Panc1 (cell line): Measurements from ENCODE around the gene MSI2.

ENCODE experiments used
- POLR2AphosphoS5 ChIP-seq: IDR thresholded peaks from 2 replicates; pipeline ENCODE4 v1.6.1; 2012; ENCODE audit warnings: mild to moderate bottlenecking, low read depth, low read length, moderate library complexity
- TF ChIP-seq, protein P1 (sequence below): fragments of 450-650 bp; IDR thresholded peaks from 2 replicates; pipeline ENCODE4 v1.5.1; 2017; ENCODE audit warnings: mild to moderate bottlenecking
- TF ChIP-seq, protein P2 (sequence below), 2 experiments: IDR thresholded peaks; 2 replicates each; pipeline ENCODE4 v1.6.1; 2011 to 2012; ENCODE audit warnings: low read depth in 2 of 2, control low read depth in 1 of 2, low read length in 1 of 2, mild to moderate bottlenecking in 1 of 2, moderate library complexity in 1 of 2; ENCODE audit not compliant: insufficient read depth in 1 of 2

DNA sequence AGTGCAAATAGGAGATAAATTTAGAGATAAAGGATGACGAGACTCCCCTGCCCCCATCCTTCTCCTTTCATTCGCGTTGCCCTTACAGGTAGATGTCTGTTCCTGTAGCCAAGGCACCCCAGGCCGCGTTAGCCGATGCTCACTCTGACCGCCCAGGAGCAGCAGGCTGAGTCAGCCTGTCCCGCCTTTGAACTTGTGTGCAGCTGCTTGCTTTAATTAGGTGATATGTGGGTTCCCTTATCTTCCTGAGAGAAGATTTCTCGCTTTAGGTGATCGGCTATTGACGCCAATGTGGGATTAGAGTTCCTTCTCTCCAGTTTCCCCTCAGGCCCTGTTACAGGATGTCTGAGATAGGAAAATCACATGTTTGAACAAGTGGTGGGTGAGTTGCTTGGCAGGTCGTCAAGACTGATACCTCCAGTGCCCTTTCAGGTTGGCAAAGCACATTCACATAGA, 119.5 kb downstream of the MSI2 start:
- TF ChIP-seq, protein P1, sequence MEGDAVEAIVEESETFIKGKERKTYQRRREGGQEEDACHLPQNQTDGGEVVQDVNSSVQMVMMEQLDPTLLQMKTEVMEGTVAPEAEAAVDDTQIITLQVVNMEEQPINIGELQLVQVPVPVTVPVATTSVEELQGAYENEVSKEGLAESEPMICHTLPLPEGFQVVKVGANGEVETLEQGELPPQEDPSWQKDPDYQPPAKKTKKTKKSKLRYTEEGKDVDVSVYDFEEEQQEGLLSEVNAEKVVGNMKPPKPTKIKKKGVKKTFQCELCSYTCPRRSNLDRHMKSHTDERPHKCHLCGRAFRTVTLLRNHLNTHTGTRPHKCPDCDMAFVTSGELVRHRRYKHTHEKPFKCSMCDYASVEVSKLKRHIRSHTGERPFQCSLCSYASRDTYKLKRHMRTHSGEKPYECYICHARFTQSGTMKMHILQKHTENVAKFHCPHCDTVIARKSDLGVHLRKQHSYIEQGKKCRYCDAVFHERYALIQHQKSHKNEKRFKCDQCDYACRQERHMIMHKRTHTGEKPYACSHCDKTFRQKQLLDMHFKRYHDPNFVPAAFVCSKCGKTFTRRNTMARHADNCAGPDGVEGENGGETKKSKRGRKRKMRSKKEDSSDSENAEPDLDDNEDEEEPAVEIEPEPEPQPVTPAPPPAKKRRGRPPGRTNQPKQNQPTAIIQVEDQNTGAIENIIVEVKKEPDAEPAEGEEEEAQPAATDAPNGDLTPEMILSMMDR = no peak
- no peak for TF ChIP-seq POLR2AphosphoS5
- TF ChIP-seq, protein P2, sequence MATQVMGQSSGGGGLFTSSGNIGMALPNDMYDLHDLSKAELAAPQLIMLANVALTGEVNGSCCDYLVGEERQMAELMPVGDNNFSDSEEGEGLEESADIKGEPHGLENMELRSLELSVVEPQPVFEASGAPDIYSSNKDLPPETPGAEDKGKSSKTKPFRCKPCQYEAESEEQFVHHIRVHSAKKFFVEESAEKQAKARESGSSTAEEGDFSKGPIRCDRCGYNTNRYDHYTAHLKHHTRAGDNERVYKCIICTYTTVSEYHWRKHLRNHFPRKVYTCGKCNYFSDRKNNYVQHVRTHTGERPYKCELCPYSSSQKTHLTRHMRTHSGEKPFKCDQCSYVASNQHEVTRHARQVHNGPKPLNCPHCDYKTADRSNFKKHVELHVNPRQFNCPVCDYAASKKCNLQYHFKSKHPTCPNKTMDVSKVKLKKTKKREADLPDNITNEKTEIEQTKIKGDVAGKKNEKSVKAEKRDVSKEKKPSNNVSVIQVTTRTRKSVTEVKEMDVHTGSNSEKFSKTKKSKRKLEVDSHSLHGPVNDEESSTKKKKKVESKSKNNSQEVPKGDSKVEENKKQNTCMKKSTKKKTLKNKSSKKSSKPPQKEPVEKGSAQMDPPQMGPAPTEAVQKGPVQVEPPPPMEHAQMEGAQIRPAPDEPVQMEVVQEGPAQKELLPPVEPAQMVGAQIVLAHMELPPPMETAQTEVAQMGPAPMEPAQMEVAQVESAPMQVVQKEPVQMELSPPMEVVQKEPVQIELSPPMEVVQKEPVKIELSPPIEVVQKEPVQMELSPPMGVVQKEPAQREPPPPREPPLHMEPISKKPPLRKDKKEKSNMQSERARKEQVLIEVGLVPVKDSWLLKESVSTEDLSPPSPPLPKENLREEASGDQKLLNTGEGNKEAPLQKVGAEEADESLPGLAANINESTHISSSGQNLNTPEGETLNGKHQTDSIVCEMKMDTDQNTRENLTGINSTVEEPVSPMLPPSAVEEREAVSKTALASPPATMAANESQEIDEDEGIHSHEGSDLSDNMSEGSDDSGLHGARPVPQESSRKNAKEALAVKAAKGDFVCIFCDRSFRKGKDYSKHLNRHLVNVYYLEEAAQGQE (IDR thresholded peaks at IDR 0.05; ENCODE audit: insufficient read depth in 1 of 2, low read depth in 2 of 2, low read length in 1 of 2) = no peak
